GM19240 (cell line): Measurements from ENCODE around the gene PXDN.

Experiments
- DNase-seq: peaks from one replicate; pipeline ENCODE4 v3.0.0; 2011; ENCODE audit warnings: low spot score; ENCODE audit not compliant: insufficient read length

Gene PXDN

GRCh38 chr2:1613731-1614354 is 130.5 kb downstream of the PXDN start:
- DNase-seq = no peak

- DNase-seq = no peak
Measured at GRCh38 chr2:1613078-1613445, 131.3 kb downstream of the PXDN start.

- DNase-seq = no peak
Measured at GRCh38 chr2:1612391-1613077, 131.8 kb downstream of the PXDN start.

GRCh38 chr2:1611886-1612285 is 132.4 kb downstream of the PXDN start:
- no peak for DNase-seq

GRCh38 chr2:1610096-1610485 is 134.2 kb downstream of the PXDN start:
- DNase-seq = no peak

GRCh38 chr2:1609485-1610095 is 134.7 kb downstream of the PXDN start:
- DNase-seq = no peak

- no peak for DNase-seq
Measured at GRCh38 chr2:1609040-1609439, 135.3 kb downstream of the PXDN start.

GRCh38 chr2:1607971-1608688 is 136.2 kb downstream of the PXDN start:
- DNase-seq = no peak

GRCh38 chr2:1607236-1607920 is 136.9 kb downstream of the PXDN start:
- DNase-seq = no peak

GRCh38 chr2:1606421-1607235 is 137.7 kb downstream of the PXDN start:
- no peak for DNase-seq

- DNase-seq = no peak
Measured at GRCh38 chr2:1606046-1606400, 138.3 kb downstream of the PXDN start.

GRCh38 chr2:1605102-1606045 is 138.9 kb downstream of the PXDN start:
- DNase-seq = no peak

- DNase-seq = no peak
Measured at GRCh38 chr2:1603521-1603920, 140.8 kb downstream of the PXDN start.

GRCh38 chr2:1603059-1603458 is 141.3 kb downstream of the PXDN start:
- DNase-seq = no peak

- no peak for DNase-seq
Measured at GRCh38 chr2:1602278-1603010, 141.9 kb downstream of the PXDN start.

- no peak for DNase-seq
Measured at GRCh38 chr2:1601471-1602277, 142.6 kb downstream of the PXDN start.

GRCh38 chr2:1601067-1601412 is 143.3 kb downstream of the PXDN start:
- DNase-seq = no peak
